Activated naive CD4-positive, alpha-beta T cell treated with anti-CD3 and anti-CD28 coated beads for 36 hours (primary cell): ENCODE results near the gene MORN2. TPM values are rescaled to one million over a fixed set of nuclear protein-coding genes. Genes with fewer than 3 reads are reported as not detected.

Experiments
- CTCF ChIA-PET: fragments of 350-600 bp; sonication (Branson Sonifier 250); formaldehyde crosslinking; loops from one replicate; lab custom pipeline; 2021; ENCODE audit warnings: antibody characterized with exemption; lab: Charles Lee
- DNase-seq: peaks from one replicate; pipeline ENCODE4 v3.0.0-alpha.2; 2020
- H3K27ac Mint-ChIP-seq: one replicate; pipeline ENCODE4 v1.8.0; 2021; ENCODE audit warnings: mild to moderate bottlenecking, mixed read lengths
- H3K27me3 Mint-ChIP-seq: one replicate; pipeline ENCODE4 v1.8.0; 2021; ENCODE audit warnings: low read depth, mixed read lengths
- H3K36me3 Mint-ChIP-seq: one replicate; pipeline ENCODE4 v1.8.0; 2021; ENCODE audit warnings: low read depth, mixed read lengths
- H3K4me1 Mint-ChIP-seq: one replicate; pipeline ENCODE4 v1.8.0; 2021; ENCODE audit warnings: low read depth, mixed read lengths
- H3K4me3 Mint-ChIP-seq: one replicate; pipeline ENCODE4 v1.8.0; 2021; ENCODE audit warnings: mild to moderate bottlenecking, moderate library complexity, mixed read lengths
- H3K9me3 Mint-ChIP-seq: one replicate; pipeline ENCODE4 v1.8.0; 2021; ENCODE audit warnings: mixed read lengths
- intact Hi-C: fragments of 100-400 bp; cut with micrococcal nuclease; formaldehyde crosslinking; loops from one replicate; pipeline ENCODE4 v1.15.1; 2023
- total RNA-seq, 2 experiments: library from RNA; stranded (reverse); gene quantifications; one replicate each; pipeline ENCODE4 v1.2.3, GENCODE V29; 2021

MORN2 gene
- total RNA-seq, 2 experiments from 2014 or later = 5.1 to 6.2 TPM

DNA sequence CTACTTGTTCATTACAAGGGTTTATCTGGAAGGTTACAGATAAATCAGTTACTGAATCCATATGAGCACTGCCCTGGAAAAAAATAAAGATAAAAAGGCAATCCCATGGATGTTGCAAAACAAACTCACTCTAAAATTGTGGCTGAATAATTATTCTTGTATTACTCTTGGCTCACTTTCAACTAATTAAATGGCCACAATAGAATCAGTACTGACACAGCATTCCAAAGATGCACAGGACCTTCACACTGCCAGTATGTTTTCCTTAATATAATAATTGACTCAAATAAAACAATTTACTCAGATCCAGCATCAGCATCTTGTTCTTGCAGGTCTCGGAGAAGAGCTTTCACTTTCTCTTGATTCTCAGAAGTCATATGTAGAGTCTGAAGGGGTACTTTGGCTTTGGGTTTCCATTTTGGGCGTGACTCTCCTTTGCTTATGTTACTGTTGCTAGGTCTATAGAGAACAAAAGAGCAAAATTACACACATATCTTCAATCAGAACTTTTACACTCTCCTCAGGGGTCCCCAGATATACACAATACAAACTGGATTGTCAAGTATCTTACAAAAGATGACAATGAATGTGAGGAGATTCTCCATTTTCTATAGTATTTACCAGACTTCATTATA lies 12.6 kb upstream of the MORN2 start:
- Mint-ChIP-seq H3K36me3 (peaks cover 23% of the 10 kb centered on the region), H3K4me1 (peaks cover 2% of the 10 kb centered on the region), H3K9me3 (no peaks in the 10 kb centered on the region), H3K27ac (no peak overlapping the region), H3K27me3 (no peaks in the 10 kb centered on the region), H3K4me3 (no peak overlapping the region)
- DNase-seq = no peak
- intact Hi-C loops = no loop called here
- CTCF ChIA-PET = interaction anchor here (0.7 kb wide), 1 partner anchor 84 kb away, joined by 3 read pairs; no protein-coding TSS in a partner anchor

DNA sequence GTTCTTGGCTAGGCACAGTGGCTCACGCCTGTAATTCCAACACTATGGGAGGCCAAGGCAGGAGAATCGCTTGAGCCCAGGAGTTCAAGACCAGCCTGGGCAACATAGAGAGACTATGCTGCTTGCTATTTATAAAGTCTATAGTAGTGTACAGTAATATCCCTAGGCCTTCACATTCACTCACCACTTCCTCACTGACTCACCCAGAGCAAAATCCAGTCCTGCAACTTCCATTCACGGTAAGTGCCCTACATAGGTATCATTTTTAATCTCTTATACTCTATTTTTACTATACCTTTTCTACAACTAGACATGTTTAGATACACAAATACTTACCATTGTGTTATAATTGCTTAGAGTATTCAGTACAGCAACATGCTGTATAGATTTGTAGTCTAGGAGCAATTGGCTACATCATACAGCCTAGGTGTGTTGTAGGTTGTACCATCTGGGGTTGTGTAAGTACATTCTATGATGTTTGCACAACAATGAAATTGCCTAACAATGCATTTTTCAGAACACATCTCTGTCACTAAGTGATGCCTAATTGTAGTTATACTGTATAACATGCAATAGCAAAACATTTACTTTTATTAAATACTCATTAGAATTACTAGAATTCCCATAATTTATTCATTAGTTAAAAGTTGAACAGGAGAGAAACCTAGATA lies 8.9 kb upstream of the MORN2 start:
- CTCF ChIA-PET = interaction anchor here (0.6 kb wide), 1 partner anchor 42 kb away, joined by 3 read pairs; no protein-coding TSS in a partner anchor
- no peak for DNase-seq
- no peak overlapping the region for H3K27ac Mint-ChIP-seq
- H3K27me3 Mint-ChIP-seq = no peaks in the 10 kb centered on the region
- H3K9me3 Mint-ChIP-seq = peaks cover 4% of the 10 kb centered on the region
- intact Hi-C loops = no loop called here
- no peak overlapping the region for H3K4me3 Mint-ChIP-seq
- H3K36me3 Mint-ChIP-seq = peaks cover 20% of the 10 kb centered on the region
- H3K4me1 Mint-ChIP-seq = peaks cover 2% of the 10 kb centered on the region

GRCh38 chr2:38871432-38871831 lies 4.3 kb upstream of the MORN2 start:
- intact Hi-C loops = no loop called here
- no peak for DNase-seq
- H3K4me1 Mint-ChIP-seq = peaks cover 22% of the 10 kb centered on the region
- peaks cover 7% of the 10 kb centered on the region for H3K9me3 Mint-ChIP-seq
- H3K36me3 Mint-ChIP-seq = peaks cover 13% of the 10 kb centered on the region
- no peak overlapping the region for H3K27ac Mint-ChIP-seq
- CTCF ChIA-PET = no interaction called here
- H3K4me3 Mint-ChIP-seq = no peak overlapping the region
- no peaks in the 10 kb centered on the region for H3K27me3 Mint-ChIP-seq

- H3K9me3 Mint-ChIP-seq = peaks cover 7% of the 10 kb centered on the region
- intact Hi-C loops = loop anchor here (2.0 kb wide), 1 partner anchor 497 kb away; the partner anchor contains the start of gene ATL2
- CTCF ChIA-PET = no interaction called here
Measured at GRCh38 chr2:38873763-38874162, 2.0 kb upstream of the MORN2 start.

GRCh38 chr2:38875227-38875575 lies 575 bp upstream of the MORN2 start:
- CTCF ChIA-PET = no interaction called here
- H3K4me1 Mint-ChIP-seq = peaks cover 24% of the 10 kb centered on the region
- intact Hi-C loops = loop anchor here (1.0 to 5.0 kb wide), 4 partner anchors 97 to 498 kb away; partner anchors contain the start of genes ATL2, GEMIN6, SOS1 and SRSF7
- H3K9me3 Mint-ChIP-seq = peaks cover 5% of the 10 kb centered on the region
- peak overlapping the region; percentile 85 for H3K4me3 Mint-ChIP-seq
- H3K27me3 Mint-ChIP-seq = no peaks in the 10 kb centered on the region
- H3K27ac Mint-ChIP-seq = peak overlapping the region; percentile 77
- peaks cover 6% of the 10 kb centered on the region for H3K36me3 Mint-ChIP-seq
- no peak for DNase-seq

More at GRCh38 chr2:38873763-38874162, 2.0 kb upstream of the MORN2 start:
- no peak overlapping the region for H3K27ac Mint-ChIP-seq
- no peak overlapping the region for H3K4me3 Mint-ChIP-seq
- peaks cover 11% of the 10 kb centered on the region for H3K36me3 Mint-ChIP-seq
- DNase-seq = no peak
- H3K4me1 Mint-ChIP-seq = peaks cover 24% of the 10 kb centered on the region
- no peaks in the 10 kb centered on the region for H3K27me3 Mint-ChIP-seq

GRCh38 chr2:38876407-38876806 lies 631 bp downstream of the MORN2 start:
- H3K27me3 Mint-ChIP-seq = no peaks in the 10 kb centered on the region
- no peak for DNase-seq
- peaks cover 24% of the 10 kb centered on the region for H3K4me1 Mint-ChIP-seq
- peaks cover 4% of the 10 kb centered on the region for H3K36me3 Mint-ChIP-seq
- H3K4me3 Mint-ChIP-seq = peak overlapping the region; percentile 85
- peaks cover 3% of the 10 kb centered on the region for H3K9me3 Mint-ChIP-seq
- CTCF ChIA-PET = interaction anchor here (1.1 kb wide), 1 partner anchor 19 kb away, joined by 3 read pairs; no protein-coding TSS in a partner anchor
- intact Hi-C loops = loop anchor here (5.0 kb wide), 1 partner anchor 246 kb away; the partner anchor contains the start of gene SOS1
- H3K27ac Mint-ChIP-seq = no peak overlapping the region

- CTCF ChIA-PET = no interaction called here
- intact Hi-C loops = no loop called here
- Mint-ChIP-seq H3K27me3 (no peaks in the 10 kb centered on the region), H3K9me3 (no peaks in the 10 kb centered on the region), H3K27ac (no peak overlapping the region), H3K4me3 (no peak overlapping the region), H3K36me3 (no peaks in the 10 kb centered on the region), H3K4me1 (no peaks in the 10 kb centered on the region)
- no peak for DNase-seq
Measured at GRCh38 chr2:38886063-38886462, 10.3 kb downstream of the MORN2 start.

DNA sequence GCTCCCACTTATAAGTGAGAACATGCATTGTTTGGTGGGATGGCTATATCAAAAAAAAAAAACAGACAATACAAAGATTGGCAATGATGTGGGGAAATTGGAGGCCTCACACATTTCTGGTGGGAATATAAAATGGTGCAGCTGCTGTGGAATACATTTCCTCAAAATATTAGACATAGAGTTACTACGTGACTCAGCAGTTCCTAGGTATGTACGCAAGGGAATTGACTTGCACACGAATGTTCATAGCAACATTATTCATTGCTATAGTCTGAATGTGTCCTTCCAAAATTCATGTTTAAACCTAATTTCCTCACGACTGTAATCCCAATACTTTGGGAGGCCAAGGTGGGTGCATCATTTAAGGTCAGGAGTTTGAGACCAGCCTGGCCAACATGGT lies 11.6 kb downstream of the MORN2 start:
- Mint-ChIP-seq H3K4me1 (no peaks in the 10 kb centered on the region), H3K9me3 (no peaks in the 10 kb centered on the region), H3K36me3 (no peaks in the 10 kb centered on the region), H3K27me3 (no peaks in the 10 kb centered on the region), H3K27ac (no peak overlapping the region), H3K4me3 (no peak overlapping the region)
- no peak for DNase-seq
- CTCF ChIA-PET = interaction anchor here (0.7 to 1.2 kb wide), 2 partner anchors 117 to 454 kb away, joined by 3 to 4 read pairs; no protein-coding TSS in a partner anchor
- intact Hi-C loops = no loop called here

DNA sequence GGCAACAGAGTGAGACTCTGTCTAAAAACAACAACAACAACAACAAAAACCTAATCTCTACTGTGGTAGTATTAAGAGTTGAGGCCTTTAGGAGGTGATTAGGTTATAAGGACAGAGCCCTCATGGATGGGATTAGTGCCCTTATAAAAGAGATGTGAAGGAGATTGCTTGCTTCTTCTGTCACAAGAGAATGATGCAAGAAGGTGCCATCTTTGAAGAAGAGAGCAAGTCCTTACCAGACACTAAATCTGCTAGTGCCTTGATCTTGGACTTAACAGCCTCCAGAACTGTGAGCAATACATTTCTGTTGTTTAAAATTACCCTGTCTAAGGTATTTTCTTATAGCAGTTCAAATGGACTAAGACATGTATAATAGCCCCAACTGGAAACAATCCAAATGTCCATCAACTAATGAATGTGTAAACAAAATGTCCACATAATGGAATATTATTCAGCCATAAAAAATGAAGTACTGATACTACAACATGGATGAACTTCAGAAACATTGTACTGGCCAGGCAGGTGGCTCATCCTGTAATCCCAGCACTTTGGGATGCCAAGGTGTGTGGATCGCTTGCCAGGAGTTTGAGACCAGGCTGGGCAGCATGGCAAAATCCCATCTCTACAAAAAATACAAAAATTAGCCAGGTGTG lies 12.3 kb downstream of the MORN2 start:
- no peaks in the 10 kb centered on the region for H3K9me3 Mint-ChIP-seq
- no peaks in the 10 kb centered on the region for H3K27me3 Mint-ChIP-seq
- no peak overlapping the region for H3K4me3 Mint-ChIP-seq
- H3K27ac Mint-ChIP-seq = no peak overlapping the region
- DNase-seq = no peak
- intact Hi-C loops = no loop called here
- no peaks in the 10 kb centered on the region for H3K36me3 Mint-ChIP-seq
- peaks cover 2% of the 10 kb centered on the region for H3K4me1 Mint-ChIP-seq
- CTCF ChIA-PET = no interaction called here

- no peak overlapping the region for H3K27ac Mint-ChIP-seq
- DNase-seq = no peak
- intact Hi-C loops = no loop called here
- peaks cover 2% of the 10 kb centered on the region for H3K4me1 Mint-ChIP-seq
- H3K9me3 Mint-ChIP-seq = no peaks in the 10 kb centered on the region
- no peaks in the 10 kb centered on the region for H3K27me3 Mint-ChIP-seq
- no peak overlapping the region for H3K4me3 Mint-ChIP-seq
- CTCF ChIA-PET = interaction anchor here (0.7 kb wide), 1 partner anchor 60 kb away, joined by 3 read pairs; no protein-coding TSS in a partner anchor
- no peaks in the 10 kb centered on the region for H3K36me3 Mint-ChIP-seq
Measured at GRCh38 chr2:38889045-38889444, 13.3 kb downstream of the MORN2 start.

DNA sequence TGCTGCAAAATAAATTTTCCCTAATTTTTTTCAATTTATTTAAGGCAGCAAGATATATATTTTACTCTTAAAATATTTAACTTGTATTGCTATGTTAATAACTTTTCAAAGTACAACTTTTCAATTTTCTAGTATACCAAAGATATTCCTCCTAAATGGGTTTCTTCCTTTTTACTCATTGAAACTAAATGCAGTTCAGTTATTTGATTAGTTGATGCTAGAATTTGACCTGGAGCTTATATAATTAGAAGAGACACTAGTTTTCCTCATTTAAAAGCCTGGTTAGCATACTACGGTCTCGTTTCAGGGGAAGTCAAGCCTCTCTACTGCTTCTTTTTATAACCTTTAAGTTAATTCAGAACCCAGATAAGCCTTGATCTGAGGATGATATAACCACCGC lies 13.8 kb downstream of the MORN2 start, which contains the start of gene ARHGEF33:
TSS of gene ARHGEF33 (plus strand) at position 301 of the 400 bp plus-strand sequence. CDS start 29,573 bp downstream, outside the sequence.
- Mint-ChIP-seq H3K4me3 (no peak within 1 kb of the TSS), H3K9me3 (no peaks in the 10 kb centered on the region), H3K4me1 (peaks cover 2% of the 10 kb centered on the region), H3K27ac (no peak within 1 kb of the TSS), H3K36me3 (no peaks in the 10 kb centered on the region), H3K27me3 (no peaks in the 10 kb centered on the region)
- intact Hi-C loops = no loop called here
- CTCF ChIA-PET = no interaction called here
- no peak for DNase-seq

DNA sequence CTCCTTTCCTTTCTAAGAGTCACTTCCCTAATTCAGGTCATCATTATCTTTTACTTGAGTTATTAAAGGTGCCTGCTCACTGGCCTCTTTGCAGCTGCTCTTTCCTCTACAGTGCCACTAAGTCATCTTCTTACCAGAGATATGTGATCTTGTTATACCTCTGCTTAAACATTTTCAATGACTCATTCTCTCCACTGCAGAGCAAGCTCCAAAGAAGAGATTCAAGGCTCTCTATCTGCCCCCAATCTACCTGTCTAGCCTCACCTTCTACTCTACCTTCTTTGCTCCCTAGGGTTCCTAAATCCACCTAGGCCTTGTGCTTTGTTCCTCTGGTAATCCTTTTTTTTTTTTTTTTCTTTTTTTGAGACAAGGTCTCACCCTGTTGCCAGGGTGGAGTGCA lies 17.0 kb downstream of the MORN2 start:
- intact Hi-C loops = no loop called here

More for the DNA sequence above, 17.0 kb downstream of the MORN2 start:
- no peak overlapping the region for H3K27ac Mint-ChIP-seq
- peaks cover 3% of the 10 kb centered on the region for H3K27me3 Mint-ChIP-seq
- no peak overlapping the region for H3K4me3 Mint-ChIP-seq
- H3K36me3 Mint-ChIP-seq = no peaks in the 10 kb centered on the region
- CTCF ChIA-PET = no interaction called here
- DNase-seq = no peak
- peaks cover 2% of the 10 kb centered on the region for H3K4me1 Mint-ChIP-seq
- no peaks in the 10 kb centered on the region for H3K9me3 Mint-ChIP-seq
